ENCODE data around the gene RIOK3.
"Not testable (repeated sequence)": the region's sequence is repeated elsewhere in the genome, so short reads cannot be mapped to it uniquely, and the experiment has no call there.

The RIOK3 gene

GRCh38 chr18:23450022-23450421 lies 3.1 kb upstream of the RIOK3 start:
- no peak for DNase-seq (ENCODE audit: extremely low spot score, insufficient read length, low read depth)

GRCh38 chr18:23451011-23451410 lies 2.1 kb upstream of the RIOK3 start:
- FAIRE-seq (no peak), DNase-seq (ENCODE audit: extremely low spot score, insufficient read length, low read depth) (no peak)

More at GRCh38 chr18:23450022-23450421, 3.1 kb upstream of the RIOK3 start:
- FAIRE-seq: no peak

GRCh38 chr18:23451491-23451890 lies 1.6 kb upstream of the RIOK3 start:
- DNase-seq (ENCODE audit: extremely low spot score, insufficient read length, low read depth) (no peak), FAIRE-seq (peak; percentile 54)

- no peak for FAIRE-seq
Observed at GRCh38 chr18:23452347-23452727, 750 bp upstream of the RIOK3 start.

GRCh38 chr18:23453680-23454058 lies 582 bp downstream of the RIOK3 start:
- no peak for DNase-seq (ENCODE audit: extremely low spot score, insufficient read length, low read depth)
- no peak for FAIRE-seq

More at GRCh38 chr18:23452347-23452727, 750 bp upstream of the RIOK3 start:
- DNase-seq (ENCODE audit: extremely low spot score, insufficient read length, low read depth): no peak

- DNase-seq (ENCODE audit: extremely low spot score, insufficient read length, low read depth): no peak
- FAIRE-seq: no peak
Observed at GRCh38 chr18:23456835-23457234, 3.7 kb downstream of the RIOK3 start.

- FAIRE-seq (no peak), DNase-seq (ENCODE audit: extremely low spot score, insufficient read length, low read depth) (no peak)
Observed at GRCh38 chr18:23458830-23459529, 5.9 kb downstream of the RIOK3 start.

GRCh38 chr18:23459530-23459921 lies 6.4 kb downstream of the RIOK3 start:
- no peak for DNase-seq (ENCODE audit: extremely low spot score, insufficient read length, low read depth)
- no peak for FAIRE-seq

- DNase-seq (ENCODE audit: extremely low spot score, insufficient read length, low read depth) (no peak), FAIRE-seq (no peak)
Observed at GRCh38 chr18:23460285-23461273, 7.5 kb downstream of the RIOK3 start.

- FAIRE-seq: no peak
- no peak for DNase-seq (ENCODE audit: extremely low spot score, insufficient read length, low read depth)
Observed at GRCh38 chr18:23462876-23463275, 9.8 kb downstream of the RIOK3 start.

GRCh38 chr18:23468753-23469459 lies 15.8 kb downstream of the RIOK3 start:
- FAIRE-seq: no peak
- DNase-seq (ENCODE audit: extremely low spot score, insufficient read length, low read depth): no peak

GRCh38 chr18:23470620-23471387 lies 17.7 kb downstream of the RIOK3 start:
- FAIRE-seq: no peak
- DNase-seq (ENCODE audit: extremely low spot score, insufficient read length, low read depth): no peak

GRCh38 chr18:23471486-23471885 lies 18.4 kb downstream of the RIOK3 start:
- DNase-seq (ENCODE audit: extremely low spot score, insufficient read length, low read depth): no peak
- FAIRE-seq: no peak

GRCh38 chr18:23479829-23480505 lies 26.9 kb downstream of the RIOK3 start:
- DNase-seq (ENCODE audit: extremely low spot score, insufficient read length, low read depth) (no peak), FAIRE-seq (peak; percentile 56)

GRCh38 chr18:23484561-23485182 lies 31.6 kb downstream of the RIOK3 start:
- DNase-seq (ENCODE audit: extremely low spot score, insufficient read length, low read depth) (no peak), FAIRE-seq (no peak)

- DNase-seq (ENCODE audit: extremely low spot score, insufficient read length, low read depth) (no peak), FAIRE-seq (no peak)
Observed at GRCh38 chr18:23485386-23485785, 32.3 kb downstream of the RIOK3 start.

GRCh38 chr18:23487738-23488570 lies 34.9 kb downstream of the RIOK3 start:
- no peak for DNase-seq (ENCODE audit: extremely low spot score, insufficient read length, low read depth)
- peak; percentile 84 for FAIRE-seq

- FAIRE-seq: not testable (repeated sequence)
Observed at GRCh38 chr18:23489586-23489985, 36.5 kb downstream of the RIOK3 start.

More at GRCh38 chr18:23489586-23489985, 36.5 kb downstream of the RIOK3 start:
- DNase-seq (ENCODE audit: extremely low spot score, insufficient read length, low read depth): not testable (repeated sequence)

All from GM18507 (cell line).